ENCODE measurements around the gene WFIKKN2.

DNA sequence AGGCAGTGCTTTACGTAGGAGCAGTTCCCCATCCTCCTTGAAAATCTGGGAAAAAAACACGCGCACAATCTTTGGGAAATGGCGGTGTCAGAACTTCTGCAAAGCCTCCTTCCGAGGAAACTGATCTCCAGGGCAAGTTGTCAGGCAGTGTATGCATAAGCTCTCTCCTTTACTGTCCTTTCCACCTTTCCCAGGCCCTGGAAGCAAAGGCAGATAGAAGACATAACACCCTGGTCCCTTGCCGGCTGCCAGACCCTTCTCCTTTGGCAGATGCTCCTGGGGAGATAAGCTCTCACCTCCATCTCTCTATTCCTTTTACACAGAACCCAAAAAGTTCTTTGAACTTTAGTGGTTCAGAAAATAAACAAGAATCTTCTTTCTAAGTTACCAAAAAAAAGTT, 18.4 kb downstream of the WFIKKN2 start:
- TF ChIP-seq, protein P1, sequence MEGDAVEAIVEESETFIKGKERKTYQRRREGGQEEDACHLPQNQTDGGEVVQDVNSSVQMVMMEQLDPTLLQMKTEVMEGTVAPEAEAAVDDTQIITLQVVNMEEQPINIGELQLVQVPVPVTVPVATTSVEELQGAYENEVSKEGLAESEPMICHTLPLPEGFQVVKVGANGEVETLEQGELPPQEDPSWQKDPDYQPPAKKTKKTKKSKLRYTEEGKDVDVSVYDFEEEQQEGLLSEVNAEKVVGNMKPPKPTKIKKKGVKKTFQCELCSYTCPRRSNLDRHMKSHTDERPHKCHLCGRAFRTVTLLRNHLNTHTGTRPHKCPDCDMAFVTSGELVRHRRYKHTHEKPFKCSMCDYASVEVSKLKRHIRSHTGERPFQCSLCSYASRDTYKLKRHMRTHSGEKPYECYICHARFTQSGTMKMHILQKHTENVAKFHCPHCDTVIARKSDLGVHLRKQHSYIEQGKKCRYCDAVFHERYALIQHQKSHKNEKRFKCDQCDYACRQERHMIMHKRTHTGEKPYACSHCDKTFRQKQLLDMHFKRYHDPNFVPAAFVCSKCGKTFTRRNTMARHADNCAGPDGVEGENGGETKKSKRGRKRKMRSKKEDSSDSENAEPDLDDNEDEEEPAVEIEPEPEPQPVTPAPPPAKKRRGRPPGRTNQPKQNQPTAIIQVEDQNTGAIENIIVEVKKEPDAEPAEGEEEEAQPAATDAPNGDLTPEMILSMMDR (conservative IDR thresholded peaks at IDR 0.05; ENCODE audit: low read length): no peak
- TF ChIP-seq EZH2phosphoT487 (IDR thresholded peaks at IDR 0.05; ENCODE audit: borderline replicate concordance, low read depth, low read length): no peak

Data from OCI-LY7 (cell line).